ENCODE data around the gene FLT3.
"Not testable (repeated sequence)": the region's sequence is repeated elsewhere in the genome, so short reads cannot be mapped to it uniquely, and the experiment has no call there.

FLT3 gene

DNA sequence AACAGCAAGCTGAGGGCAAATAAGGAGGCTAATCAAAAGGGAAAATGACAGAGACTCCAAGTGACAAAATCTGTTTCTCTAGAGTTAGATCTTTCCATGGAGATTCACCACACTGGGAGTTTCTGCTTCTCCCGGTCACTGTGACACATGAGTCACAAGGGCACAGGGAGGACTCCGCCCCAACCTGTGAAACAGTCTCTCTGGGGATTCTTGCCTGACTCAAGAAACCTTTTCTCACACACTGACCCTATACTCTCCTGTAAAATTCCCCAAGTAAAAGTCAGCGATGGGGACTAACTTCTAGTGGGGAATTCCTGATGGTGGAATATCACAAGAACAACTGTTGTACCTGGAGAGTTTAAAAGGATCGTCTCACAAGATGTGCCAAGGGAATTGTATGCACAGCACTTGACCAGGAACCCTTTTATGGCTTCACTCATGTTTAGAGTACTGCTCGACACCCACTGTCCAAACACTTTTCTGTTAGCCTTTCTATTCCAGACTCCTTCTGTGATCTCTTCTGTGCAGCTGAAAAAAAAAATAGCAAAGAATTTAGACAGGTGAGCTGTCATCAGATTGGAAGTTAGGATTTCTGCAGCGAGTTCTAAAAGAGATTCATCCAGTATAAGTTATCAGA, 65.1 kb downstream of the FLT3 start:
- no peak for DNase-seq (ENCODE audit: low read depth)
- H3K4me3 ChIP-seq (ENCODE audit: control insufficient read depth, low read depth, low read length) = no peak overlapping the region
- TF ChIP-seq, protein P1, sequence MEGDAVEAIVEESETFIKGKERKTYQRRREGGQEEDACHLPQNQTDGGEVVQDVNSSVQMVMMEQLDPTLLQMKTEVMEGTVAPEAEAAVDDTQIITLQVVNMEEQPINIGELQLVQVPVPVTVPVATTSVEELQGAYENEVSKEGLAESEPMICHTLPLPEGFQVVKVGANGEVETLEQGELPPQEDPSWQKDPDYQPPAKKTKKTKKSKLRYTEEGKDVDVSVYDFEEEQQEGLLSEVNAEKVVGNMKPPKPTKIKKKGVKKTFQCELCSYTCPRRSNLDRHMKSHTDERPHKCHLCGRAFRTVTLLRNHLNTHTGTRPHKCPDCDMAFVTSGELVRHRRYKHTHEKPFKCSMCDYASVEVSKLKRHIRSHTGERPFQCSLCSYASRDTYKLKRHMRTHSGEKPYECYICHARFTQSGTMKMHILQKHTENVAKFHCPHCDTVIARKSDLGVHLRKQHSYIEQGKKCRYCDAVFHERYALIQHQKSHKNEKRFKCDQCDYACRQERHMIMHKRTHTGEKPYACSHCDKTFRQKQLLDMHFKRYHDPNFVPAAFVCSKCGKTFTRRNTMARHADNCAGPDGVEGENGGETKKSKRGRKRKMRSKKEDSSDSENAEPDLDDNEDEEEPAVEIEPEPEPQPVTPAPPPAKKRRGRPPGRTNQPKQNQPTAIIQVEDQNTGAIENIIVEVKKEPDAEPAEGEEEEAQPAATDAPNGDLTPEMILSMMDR (conservative IDR thresholded peaks at IDR 0.05; ENCODE audit: control insufficient read depth, insufficient read depth, low read depth, low read length) = no peak

DNA sequence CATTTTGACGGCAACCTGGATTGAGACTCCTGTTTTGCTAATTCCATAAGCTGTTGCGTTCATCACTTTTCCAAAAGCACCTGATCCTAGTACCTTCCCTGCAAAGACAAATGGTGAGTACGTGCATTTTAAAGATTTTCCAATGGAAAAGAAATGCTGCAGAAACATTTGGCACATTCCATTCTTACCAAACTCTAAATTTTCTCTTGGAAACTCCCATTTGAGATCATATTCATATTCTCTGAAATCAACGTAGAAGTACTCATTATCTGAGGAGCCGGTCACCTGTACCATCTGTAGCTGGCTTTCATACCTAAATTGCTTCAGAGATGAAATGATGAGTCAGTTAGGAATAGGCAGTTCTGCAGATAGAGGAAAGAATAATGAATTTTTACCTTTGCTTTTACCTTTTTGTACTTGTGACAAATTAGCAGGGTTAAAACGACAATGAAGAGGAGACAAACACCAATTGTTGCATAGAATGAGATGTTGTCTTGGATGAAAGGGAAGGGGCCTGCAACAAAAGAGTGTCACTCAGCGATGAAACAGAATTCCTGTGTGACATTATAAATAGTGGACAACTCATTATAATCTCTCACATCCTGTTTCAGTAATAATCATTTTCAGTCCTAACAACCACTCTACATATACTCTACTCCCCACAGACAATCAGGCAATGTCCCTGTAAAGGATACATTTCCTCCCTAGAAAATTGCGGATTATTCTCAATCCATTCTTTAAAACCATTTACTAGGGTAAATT, 66.3 kb downstream of the FLT3 start:
- no peak overlapping the region for H3K4me3 ChIP-seq (ENCODE audit: control insufficient read depth, low read depth, low read length)
- TF ChIP-seq, protein P1 (conservative IDR thresholded peaks at IDR 0.05; ENCODE audit: control insufficient read depth, insufficient read depth, low read depth, low read length) = no peak
- no peak for DNase-seq (ENCODE audit: low read depth)

DNA sequence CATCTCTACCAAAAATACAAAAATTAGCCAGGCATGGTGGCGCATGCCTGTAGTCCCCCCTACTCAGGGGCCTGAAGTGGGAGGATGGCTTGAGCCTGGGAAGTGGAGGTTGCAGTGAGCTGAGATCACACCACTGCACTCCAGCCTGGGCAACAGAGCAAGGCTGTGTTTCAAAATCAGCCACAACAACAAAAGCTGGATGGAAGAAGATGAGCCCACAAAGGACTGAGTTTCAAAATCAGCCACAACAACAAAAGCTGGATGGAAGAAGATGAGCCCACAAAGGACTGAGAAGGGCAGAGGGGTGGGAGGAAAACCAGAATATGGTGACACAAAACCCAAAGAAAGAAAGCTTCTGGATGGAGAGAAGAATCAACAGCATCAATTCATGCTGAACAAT, 67.9 kb downstream of the FLT3 start:
- not testable (repeated sequence) for H3K4me3 ChIP-seq (ENCODE audit: control insufficient read depth, low read depth, low read length); DNase-seq (ENCODE audit: low read depth)

DNA sequence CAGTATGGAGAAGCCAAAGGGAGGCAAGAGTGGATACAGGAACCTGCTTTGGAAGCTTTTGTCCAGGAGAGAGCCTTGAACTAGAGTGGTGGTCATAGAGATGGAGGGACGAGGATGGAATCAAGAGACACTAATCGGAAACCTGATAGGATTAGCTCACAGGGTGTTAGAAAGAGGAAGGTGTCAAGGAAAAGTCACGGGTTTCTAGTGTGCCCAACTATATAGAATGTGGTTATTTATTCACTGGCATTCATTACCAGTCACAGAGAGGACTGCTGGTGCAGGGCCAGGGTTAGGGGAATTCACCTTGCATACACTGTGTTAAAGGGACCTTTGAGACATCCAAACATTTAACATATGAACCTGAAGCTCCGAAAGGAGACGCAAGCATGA, 68.5 kb downstream of the FLT3 start:
- no peak for DNase-seq (ENCODE audit: low read depth)
- H3K4me3 ChIP-seq (ENCODE audit: control insufficient read depth, low read depth, low read length) = no peak overlapping the region
- TF ChIP-seq, protein P1 (conservative IDR thresholded peaks at IDR 0.05; ENCODE audit: control insufficient read depth, insufficient read depth, low read depth, low read length) = no peak

DNA sequence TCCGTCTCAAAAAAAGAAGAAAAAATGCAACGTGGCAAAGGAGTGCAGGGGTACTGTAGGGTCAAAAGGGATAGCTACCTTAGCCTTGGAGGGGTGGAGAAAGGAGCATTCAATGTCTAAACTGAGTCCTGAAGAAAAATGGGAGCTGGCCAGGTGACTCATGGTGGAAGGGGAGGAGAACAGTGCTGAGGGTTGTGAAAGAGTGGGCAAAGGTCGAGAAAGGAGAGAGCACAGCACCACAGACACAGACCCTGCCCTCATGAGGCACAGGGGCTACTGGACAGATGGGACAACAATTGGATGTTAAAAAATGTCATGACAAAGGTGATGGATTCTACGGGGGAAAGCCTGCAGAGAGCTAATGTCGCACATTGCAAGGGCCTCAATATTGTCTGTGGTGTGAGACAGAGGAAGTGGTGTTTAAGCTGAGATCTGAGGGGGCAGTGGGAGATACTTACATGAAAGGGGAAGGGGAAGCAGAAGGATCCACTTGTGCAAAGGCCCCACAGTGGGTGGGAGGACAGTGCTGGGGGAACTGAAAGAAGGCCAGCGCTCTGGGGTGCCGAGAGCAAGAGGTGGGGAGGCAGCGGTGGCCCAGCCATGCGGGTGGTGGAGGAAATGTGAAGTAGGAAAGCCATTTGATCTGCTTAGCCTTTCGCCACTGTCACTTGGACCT, 69.0 kb downstream of the FLT3 start:
- TF ChIP-seq, protein P1 (conservative IDR thresholded peaks at IDR 0.05; ENCODE audit: control insufficient read depth, insufficient read depth, low read depth, low read length) = no peak
- H3K4me3 ChIP-seq (ENCODE audit: control insufficient read depth, low read depth, low read length) = no peak overlapping the region
- no peak for DNase-seq (ENCODE audit: low read depth)

DNA sequence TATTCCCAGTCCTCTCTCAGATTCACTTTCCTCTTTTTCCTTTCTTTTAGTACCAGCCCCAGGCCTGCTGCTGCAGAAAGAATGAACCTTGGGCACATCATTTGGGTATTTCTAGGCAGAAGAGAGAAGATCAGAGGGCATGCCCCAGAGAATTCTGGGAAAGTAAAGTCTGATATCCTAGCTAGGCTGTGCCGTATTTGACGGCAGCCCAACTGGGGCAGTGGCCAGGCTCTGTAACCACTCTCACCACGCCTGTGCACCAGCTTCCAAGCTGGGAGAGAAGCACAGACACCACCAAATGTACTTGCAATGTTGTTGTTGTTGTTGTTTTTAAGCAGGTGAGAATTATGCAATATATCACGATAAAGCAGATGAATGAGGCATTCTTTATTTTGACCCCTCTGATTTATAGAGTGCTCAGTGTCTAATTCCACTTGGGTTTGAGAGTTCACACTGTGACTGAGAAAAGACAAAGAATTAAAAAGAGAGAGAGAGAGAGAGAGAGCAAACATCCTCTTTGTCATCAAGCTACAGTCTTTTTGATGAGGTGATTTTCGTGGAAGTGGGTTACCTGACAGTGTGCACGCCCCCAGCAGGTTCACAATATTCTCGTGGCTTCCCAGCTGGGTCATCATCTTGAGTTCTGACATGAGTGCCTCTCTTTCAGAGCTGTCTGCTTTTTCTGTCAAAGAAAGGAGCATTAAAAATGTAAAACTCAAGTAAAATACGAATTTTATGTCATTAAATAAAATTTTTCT, 72.6 kb downstream of the FLT3 start:
- no peak for DNase-seq (ENCODE audit: low read depth)
- H3K4me3 ChIP-seq (ENCODE audit: control insufficient read depth, low read depth, low read length) = no peak overlapping the region
- TF ChIP-seq, protein P1 (conservative IDR thresholded peaks at IDR 0.05; ENCODE audit: control insufficient read depth, insufficient read depth, low read depth, low read length) = no peak
